ENCODE measurements around the gene COL4A2.

COL4A2 gene

GRCh38 chr13:110412132-110412914 is 105.2 kb downstream of the COL4A2 start:
- Histone ChIP-seq H3K9me2 (replicated peaks; ENCODE audit: low read depth, low read length) (no peaks in the 10 kb centered on the region), H3K4me3 (ENCODE audit: low read length, poor library complexity, severe bottlenecking) (no peak overlapping the region), H3K4me1 (ENCODE audit: insufficient read depth, low read length, poor library complexity, severe bottlenecking) (no peaks in the 10 kb centered on the region), H3K4me2 (ENCODE audit: low read depth, low read length, poor library complexity, severe bottlenecking) (no peak overlapping the region), H3K36me3 (ENCODE audit: insufficient read depth, low read length) (no peaks in the 10 kb centered on the region), H4K20me1 (ENCODE audit: insufficient read depth, low read length, poor library complexity, severe bottlenecking) (no peaks in the 10 kb centered on the region), H3K27me3 (ENCODE audit: insufficient read depth, low read length, poor library complexity, severe bottlenecking) (no peaks in the 10 kb centered on the region), H3K9ac (ENCODE audit: low read depth, low read length, poor library complexity, severe bottlenecking) (no peak overlapping the region), H3K9me3 (ENCODE audit: insufficient read depth, low read depth, low read length) (no peaks in the 10 kb centered on the region), H3F3A (ENCODE audit: low read depth) (no peaks in the 10 kb centered on the region), H3K79me2 (ENCODE audit: insufficient read depth, low read length) (no peaks in the 10 kb centered on the region), H2AFZ (ENCODE audit: low read length) (no peak overlapping the region)
- no peak for TF ChIP-seq EZH2phosphoT487 (IDR thresholded peaks at IDR 0.05; ENCODE audit: borderline replicate concordance)
- TF ChIP-seq CTCF (conservative IDR thresholded peaks at IDR 0.05; ENCODE audit: low read length), result peak; percentile 88

- TF ChIP-seq CTCF (conservative IDR thresholded peaks at IDR 0.05; ENCODE audit: low read length) (no peak), EZH2phosphoT487 (IDR thresholded peaks at IDR 0.05; ENCODE audit: borderline replicate concordance) (no peak)
- no peak overlapping the region for H3K9ac ChIP-seq (ENCODE audit: low read depth, low read length, poor library complexity, severe bottlenecking)
- H3K4me1 ChIP-seq (ENCODE audit: insufficient read depth, low read length, poor library complexity, severe bottlenecking), result peaks cover 3% of the 10 kb centered on the region
- H3K9me3 ChIP-seq (ENCODE audit: insufficient read depth, low read depth, low read length), result no peaks in the 10 kb centered on the region
- no peaks in the 10 kb centered on the region for H3K36me3 ChIP-seq (ENCODE audit: insufficient read depth, low read length)
- no peaks in the 10 kb centered on the region for H3F3A ChIP-seq (ENCODE audit: low read depth)
- H3K9me2 ChIP-seq (replicated peaks; ENCODE audit: low read depth, low read length), result no peaks in the 10 kb centered on the region
- H3K27me3 ChIP-seq (ENCODE audit: insufficient read depth, low read length, poor library complexity, severe bottlenecking), result no peaks in the 10 kb centered on the region
- H3K4me2 ChIP-seq (ENCODE audit: low read depth, low read length, poor library complexity, severe bottlenecking), result no peak overlapping the region
- H3K4me3 ChIP-seq (ENCODE audit: low read length, poor library complexity, severe bottlenecking), result no peak overlapping the region
- H4K20me1 ChIP-seq (ENCODE audit: insufficient read depth, low read length, poor library complexity, severe bottlenecking), result no peaks in the 10 kb centered on the region
- no peaks in the 10 kb centered on the region for H3K79me2 ChIP-seq (ENCODE audit: insufficient read depth, low read length)
- H2AFZ ChIP-seq (ENCODE audit: low read length), result no peak overlapping the region
Observed at GRCh38 chr13:110413016-110413675, 106.1 kb downstream of the COL4A2 start.

- Histone ChIP-seq H3K36me3 (ENCODE audit: insufficient read depth, low read length) (no peaks in the 10 kb centered on the region), H3K27me3 (ENCODE audit: insufficient read depth, low read length, poor library complexity, severe bottlenecking) (no peaks in the 10 kb centered on the region), H3F3A (ENCODE audit: low read depth) (no peaks in the 10 kb centered on the region), H3K79me2 (ENCODE audit: insufficient read depth, low read length) (no peaks in the 10 kb centered on the region), H3K4me1 (ENCODE audit: insufficient read depth, low read length, poor library complexity, severe bottlenecking) (peaks cover 3% of the 10 kb centered on the region), H3K9ac (ENCODE audit: low read depth, low read length, poor library complexity, severe bottlenecking) (no peak overlapping the region), H3K4me2 (ENCODE audit: low read depth, low read length, poor library complexity, severe bottlenecking) (no peak overlapping the region), H3K9me3 (ENCODE audit: insufficient read depth, low read depth, low read length) (no peaks in the 10 kb centered on the region), H4K20me1 (ENCODE audit: insufficient read depth, low read length, poor library complexity, severe bottlenecking) (no peaks in the 10 kb centered on the region), H3K4me3 (ENCODE audit: low read length, poor library complexity, severe bottlenecking) (no peak overlapping the region), H2AFZ (ENCODE audit: low read length) (no peak overlapping the region), H3K9me2 (replicated peaks; ENCODE audit: low read depth, low read length) (no peaks in the 10 kb centered on the region)
- no peak for TF ChIP-seq EZH2phosphoT487 (IDR thresholded peaks at IDR 0.05; ENCODE audit: borderline replicate concordance)
- TF ChIP-seq CTCF (conservative IDR thresholded peaks at IDR 0.05; ENCODE audit: low read length), result no peak
Observed at GRCh38 chr13:110413676-110414040, 106.6 kb downstream of the COL4A2 start.
